Measurements from ENCODE around the gene ZNF595. TPM values are rescaled to one million over a fixed set of nuclear protein-coding genes. Genes with fewer than 3 reads are reported as not detected.
"Not testable (repeated sequence)": the region's sequence is repeated elsewhere in the genome, so short reads cannot be mapped to it uniquely, and the experiment has no call there.

ZNF595 gene
- total RNA-seq, 1 donor from 2014 or later, result 6.4 TPM

DNA sequence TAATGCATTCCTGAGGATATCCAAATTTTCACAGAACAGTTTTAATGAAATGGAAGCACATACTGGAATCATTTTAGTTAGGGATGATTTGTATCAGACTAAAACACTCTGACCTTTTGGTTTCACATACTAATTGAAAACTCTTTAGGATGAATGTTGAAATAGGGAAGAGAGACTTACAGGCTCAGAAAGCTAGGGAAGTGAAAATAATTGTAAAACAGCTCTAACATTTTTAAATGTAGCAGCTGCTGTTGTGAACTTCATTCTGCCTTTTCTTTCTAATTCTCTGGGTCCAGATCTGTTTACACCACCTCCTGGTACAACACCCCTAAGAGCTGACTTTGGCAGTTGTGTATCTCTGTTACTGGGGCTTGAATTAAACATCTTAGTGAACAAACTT lies 9.7 kb upstream of the ZNF595 start:
- not testable (repeated sequence) for H3K27me3 ChIP-seq (ENCODE audit: control insufficient read depth, insufficient read depth, low read length); H3K36me3 ChIP-seq (ENCODE audit: control insufficient read depth, insufficient read depth, low read length); H3K4me3 ChIP-seq (ENCODE audit: low read depth, low read length); DNase-seq (ENCODE audit: low read depth)

DNA sequence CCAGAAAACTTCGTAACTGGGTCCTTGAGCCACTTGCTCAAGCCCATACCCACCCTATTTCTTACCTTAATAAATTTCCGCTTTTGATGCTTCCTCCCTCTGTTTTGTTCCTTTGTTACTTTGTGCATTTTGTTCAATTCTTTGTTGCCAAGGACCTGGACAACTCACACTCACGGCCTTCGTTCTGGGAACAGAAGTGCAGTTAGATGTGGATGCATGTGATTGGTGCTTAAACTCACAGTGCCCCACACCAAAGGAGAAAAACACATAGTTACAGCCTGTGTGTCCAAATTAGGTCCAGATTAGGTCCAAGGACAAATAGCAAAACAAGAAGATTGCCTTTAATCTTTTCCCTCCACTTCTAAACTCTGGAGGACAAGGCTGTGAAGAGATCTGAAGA lies 1.9 kb upstream of the ZNF595 start:
- H3K36me3 ChIP-seq (ENCODE audit: control insufficient read depth, insufficient read depth, low read length); H3K4me3 ChIP-seq (ENCODE audit: low read depth, low read length); H3K27me3 ChIP-seq (ENCODE audit: control insufficient read depth, insufficient read depth, low read length); DNase-seq (ENCODE audit: low read depth): not testable (repeated sequence)

- not testable (repeated sequence) for H3K27me3 ChIP-seq (ENCODE audit: control insufficient read depth, insufficient read depth, low read length); DNase-seq (ENCODE audit: low read depth); H3K4me3 ChIP-seq (ENCODE audit: low read depth, low read length); H3K36me3 ChIP-seq (ENCODE audit: control insufficient read depth, insufficient read depth, low read length)
Observed at GRCh38 chr4:51655-52277, 1.4 kb upstream of the ZNF595 start.

DNA sequence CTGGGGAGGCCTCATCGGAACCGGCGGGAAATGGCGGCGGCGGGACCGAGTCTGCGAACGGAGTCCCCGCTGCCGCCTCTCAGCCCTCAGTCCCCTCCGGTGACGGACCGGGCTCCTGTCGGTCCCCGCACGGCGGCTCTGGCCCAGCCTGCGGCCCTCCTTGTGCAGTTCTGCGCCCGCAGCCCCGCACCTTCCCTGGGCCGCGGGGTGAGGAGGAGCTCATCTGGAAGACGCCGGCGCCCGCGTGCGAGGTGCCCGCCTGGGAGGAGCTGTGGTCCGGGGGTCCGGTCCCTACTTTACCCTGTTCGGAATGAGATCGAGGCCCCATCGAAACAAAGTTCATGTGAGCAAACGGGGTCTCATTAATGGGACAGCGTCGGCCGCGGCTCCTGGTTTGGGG lies 400 bp downstream of the ZNF595 start:
- H3K36me3 ChIP-seq (ENCODE audit: control insufficient read depth, insufficient read depth, low read length); H3K4me3 ChIP-seq (ENCODE audit: low read depth, low read length): not testable (repeated sequence)

DNA sequence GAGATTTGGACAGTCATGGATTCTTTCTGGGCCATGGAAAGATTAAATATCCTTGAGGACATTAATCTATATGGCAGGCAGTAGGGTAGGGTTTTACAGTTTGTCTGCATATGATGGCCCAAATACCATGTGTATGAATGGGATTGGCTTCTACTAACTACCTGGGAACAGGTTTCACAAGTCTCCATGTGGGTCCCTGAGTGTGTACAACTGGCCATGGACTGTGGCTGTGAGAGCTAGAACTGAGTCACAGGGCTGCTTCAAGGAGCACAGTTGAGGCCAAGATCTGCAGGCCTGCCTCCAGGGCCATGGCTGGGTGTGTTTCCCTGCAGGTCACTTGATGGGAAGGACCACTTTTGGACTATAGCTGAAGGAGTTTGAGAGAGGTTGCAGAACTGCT lies 11.6 kb downstream of the ZNF595 start:
- H3K4me3 ChIP-seq (ENCODE audit: low read depth, low read length); H3K27me3 ChIP-seq (ENCODE audit: control insufficient read depth, insufficient read depth, low read length); H3K36me3 ChIP-seq (ENCODE audit: control insufficient read depth, insufficient read depth, low read length); DNase-seq (ENCODE audit: low read depth): not testable (repeated sequence)

More for the DNA sequence above, 400 bp downstream of the ZNF595 start:
- not testable (repeated sequence) for DNase-seq (ENCODE audit: low read depth); H3K27me3 ChIP-seq (ENCODE audit: control insufficient read depth, insufficient read depth, low read length)

GRCh38 chr4:71830-72229 lies 18.7 kb downstream of the ZNF595 start:
- no peak for TF ChIP-seq CTCF (IDR thresholded peaks at IDR 0.05; ENCODE audit: insufficient read depth, low read length, poor library complexity, severe bottlenecking)
- peaks cover 2% of the 10 kb centered on the region for H3K36me3 ChIP-seq (ENCODE audit: control insufficient read depth, insufficient read depth, low read length)
- no peak for DNase-seq (ENCODE audit: low read depth)
- no peak overlapping the region for H3K4me3 ChIP-seq (ENCODE audit: low read depth, low read length)
- H3K27me3 ChIP-seq (ENCODE audit: control insufficient read depth, insufficient read depth, low read length), result no peaks in the 10 kb centered on the region

DNA sequence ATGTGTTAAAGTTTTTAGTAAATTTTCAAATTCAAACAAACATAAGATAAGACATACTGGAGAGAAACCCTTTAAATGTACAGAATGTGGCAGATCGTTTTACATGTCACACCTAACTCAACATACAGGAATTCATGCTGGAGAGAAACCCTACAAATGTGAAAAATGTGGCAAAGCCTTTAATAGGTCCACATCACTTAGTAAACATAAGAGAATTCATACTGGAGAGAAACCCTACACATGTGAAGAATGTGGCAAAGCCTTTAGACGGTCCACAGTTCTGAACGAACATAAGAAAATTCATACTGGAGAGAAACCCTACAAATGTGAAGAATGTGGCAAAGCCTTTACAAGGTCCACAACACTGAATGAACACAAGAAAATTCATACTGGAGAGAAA lies 32.8 kb downstream of the ZNF595 start:
- Histone ChIP-seq H3K27me3 (ENCODE audit: control insufficient read depth, insufficient read depth, low read length) (no peaks in the 10 kb centered on the region), H3K4me3 (ENCODE audit: low read depth, low read length) (no peak overlapping the region), H3K36me3 (ENCODE audit: control insufficient read depth, insufficient read depth, low read length) (no peaks in the 10 kb centered on the region)
- TF ChIP-seq CTCF (IDR thresholded peaks at IDR 0.05; ENCODE audit: insufficient read depth, low read length, poor library complexity, severe bottlenecking), result no peak
- no peak for DNase-seq (ENCODE audit: low read depth)

GRCh38 chr4:86559-87324 lies 33.6 kb downstream of the ZNF595 start:
- DNase-seq (ENCODE audit: low read depth); H3K4me3 ChIP-seq (ENCODE audit: low read depth, low read length); H3K36me3 ChIP-seq (ENCODE audit: control insufficient read depth, insufficient read depth, low read length); H3K27me3 ChIP-seq (ENCODE audit: control insufficient read depth, insufficient read depth, low read length): not testable (repeated sequence)

DNA sequence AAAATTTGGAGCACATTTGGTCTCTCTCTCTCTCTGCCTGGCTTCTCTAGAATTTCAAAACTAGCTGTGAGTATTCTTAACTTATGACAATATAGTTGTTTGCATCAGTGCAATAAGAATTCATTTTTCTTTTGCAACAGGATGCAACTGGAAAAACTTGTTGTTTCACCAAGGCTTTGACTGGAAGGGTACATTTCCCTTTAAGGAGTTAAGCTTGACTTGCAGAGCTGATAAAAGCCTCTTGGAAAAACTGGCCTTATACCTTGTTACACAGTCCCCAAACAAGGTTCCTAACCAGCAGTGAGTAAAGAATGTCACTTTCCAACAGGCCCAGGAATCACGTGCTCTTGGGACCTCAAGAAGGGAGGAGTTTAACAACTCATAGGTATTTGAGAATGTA lies 45.3 kb downstream of the ZNF595 start:
- no peak for TF ChIP-seq CTCF (IDR thresholded peaks at IDR 0.05; ENCODE audit: insufficient read depth, low read length, poor library complexity, severe bottlenecking)
- no peak for DNase-seq (ENCODE audit: low read depth)
- no peaks in the 10 kb centered on the region for H3K36me3 ChIP-seq (ENCODE audit: control insufficient read depth, insufficient read depth, low read length)
- H3K4me3 ChIP-seq (ENCODE audit: low read depth, low read length), result no peak overlapping the region
- H3K27me3 ChIP-seq (ENCODE audit: control insufficient read depth, insufficient read depth, low read length), result no peaks in the 10 kb centered on the region
